ENCODE results near the gene MMP15. TPM values are rescaled to one million over a fixed set of nuclear protein-coding genes. Genes with fewer than 3 reads are reported as not detected.
A peak's percentile ranks its signal among the peaks of the same experiment; 100 is the strongest.

The MMP15 gene
- total and polyA plus RNA-seq, 2 of the 13 experiments (the other 11 are each of a cell fraction or from before 2014, with no cell fraction given), result 35.2 to 44.9 TPM

GRCh38 chr16:58025351-58026138, at the start of gene MMP15 (continued):
- TF ChIP-seq ASH2L (IDR thresholded peaks at IDR 0.05; ENCODE audit: insufficient read length, low read depth, low read length) (peak; percentile 9), ISL2 (CRISPR knock-in tag; IDR thresholded peaks at IDR 0.05) (no peak; the same call in 1 of the 2 replicates), ZNF143 (CRISPR knock-in tag; IDR thresholded peaks at IDR 0.05) (no peak), CC2D1A (CRISPR knock-in tag; IDR thresholded peaks at IDR 0.05) (0 out of 2 replicates have a peak, but pooled peaks have one; percentile 45), SKI (IDR thresholded peaks at IDR 0.05; ENCODE audit: partially characterized antibody) (peak; percentile 75), ZNF280D (CRISPR knock-in tag; IDR thresholded peaks at IDR 0.05) (0 out of 2 replicates have a peak, but pooled peaks have one; percentile 13), PCBP2 (optimal IDR thresholded peaks at IDR 0.05; ENCODE audit: low read depth, low read length, poor library complexity, severe bottlenecking) (no peak), SIN3B (IDR thresholded peaks at IDR 0.05; ENCODE audit: low read length) (no peak), MXI1 (IDR thresholded peaks at IDR 0.05; ENCODE audit: borderline replicate concordance, low read depth, low read length) (peak; percentile 42; the same call in 1 of the 3 replicates), ZNF772 (CRISPR knock-in tag; IDR thresholded peaks at IDR 0.05) (no peak), SKIL (CRISPR knock-in tag; IDR thresholded peaks at IDR 0.05; ENCODE audit: borderline replicate concordance) (peak; percentile 84), ZNF430 (CRISPR knock-in tag; IDR thresholded peaks at IDR 0.05) (peak; percentile 93; the same call in 1 of the 2 replicates), ZNF598 (CRISPR knock-in tag; IDR thresholded peaks at IDR 0.05; ENCODE audit: borderline replicate concordance) (no peak), ATF3 (CRISPR knock-in tag; IDR thresholded peaks at IDR 0.05) (peak; percentile 61), ZNF768 (CRISPR knock-in tag; IDR thresholded peaks at IDR 0.05) (peak; percentile 92), ARNTL (CRISPR knock-in tag; IDR thresholded peaks at IDR 0.05) (no peak), ZNF296 (CRISPR knock-in tag; conservative IDR thresholded peaks at IDR 0.05) (0 out of 2 replicates have a peak, but pooled peaks have one; percentile 55), SOX6 (IDR thresholded peaks at IDR 0.05) (no peak), SOX6 (CRISPR knock-in tag; IDR thresholded peaks at IDR 0.05) (peak; percentile 42; the same call in 1 of the 2 replicates), BATF2 (CRISPR knock-in tag; IDR thresholded peaks at IDR 0.05) (no peak), ZMYM2 (CRISPR knock-in tag; IDR thresholded peaks at IDR 0.05) (no peak; the same call in 1 of the 2 replicates), ZBTB14 (CRISPR knock-in tag; IDR thresholded peaks at IDR 0.05) (peak; percentile 82), ZNF24 (IDR thresholded peaks at IDR 0.05) (no peak)

Measured in HepG2 (cell line).